Endothelial cell of umbilical vein (primary cell): ENCODE data around the gene PRPS1L1.

Experiments used
- MYC ChIP-seq: IDR thresholded peaks from one replicate; pipeline ENCODE4 v1.6.1; 2011; ENCODE audit warnings: mild to moderate bottlenecking, low read depth, low read length
- POLR2A ChIP-seq: IDR thresholded peaks from 2 replicates; pipeline ENCODE4 v1.6.1; 2012; ENCODE audit warnings: low read depth, mild to moderate bottlenecking, control low read depth, low read length

GRCh38 chr7:18003286-18003994 lies 24.2 kb downstream of the PRPS1L1 start:
- TF ChIP-seq POLR2A = no peak
- no peak for TF ChIP-seq MYC
